GM23338 (cell line): Measurements from ENCODE around the gene CISH. TPM values are rescaled to one million over a fixed set of nuclear protein-coding genes. Genes with fewer than 3 reads are reported as not detected.

Experiments
- ATAC-seq: fragments of 200-7000 bp; cut with Tn5 transposase; 3 replicates; pipeline ENCODE4 v1.9.1; 2020
- DNase-seq: peaks from one replicate; pipeline ENCODE4 v3.0.0-alpha.2; 2015; ENCODE audit warnings: low spot score
- H2AFZ ChIP-seq: fragments of 200-600 bp; sonication (generic); 2 replicates; pipeline ENCODE4 v1.8.0; 2016; ENCODE audit warnings: antibody characterized with exemption, mild to moderate bottlenecking, moderate library complexity
- H3F3A ChIP-seq: fragments of 200-600 bp; sonication (generic); replicated peaks from 2 replicates; pipeline ENCODE4 v1.8.0; 2017; ENCODE audit warnings: antibody characterized with exemption, mixed run types, low read depth
- H3K27ac ChIP-seq: fragments of 200-600 bp; sonication (generic); 2 replicates; pipeline ENCODE4 v1.6.1; 2016; ENCODE audit warnings: low read depth
- H3K27me3 ChIP-seq: fragments of 200-600 bp; sonication (generic); 2 replicates; pipeline ENCODE4 v1.8.0; 2016; ENCODE audit warnings: mild to moderate bottlenecking, mixed run types, moderate library complexity; ENCODE audit not compliant: insufficient read depth
- H3K36me3 ChIP-seq: fragments of 200-600 bp; sonication (generic); 2 replicates; pipeline ENCODE4 v1.8.0; 2016; ENCODE audit warnings: mild to moderate bottlenecking; ENCODE audit not compliant: insufficient read depth
- H3K4me1 ChIP-seq: fragments of 200-600 bp; sonication (generic); 2 replicates; pipeline ENCODE4 v1.8.0; 2016; ENCODE audit warnings: mild to moderate bottlenecking, moderate library complexity; ENCODE audit not compliant: insufficient read depth
- H3K4me2 ChIP-seq: fragments of 200-600 bp; sonication (generic); 2 replicates; pipeline ENCODE4 v1.7.1; 2017; ENCODE audit warnings: mixed run types
- H3K4me3 ChIP-seq: fragments of 200-600 bp; sonication (generic); 2 replicates; pipeline ENCODE4 v1.6.1; 2016; ENCODE audit warnings: mixed run types
- H3K79me2 ChIP-seq: fragments of 200-600 bp; sonication (generic); replicated peaks from 2 replicates; pipeline ENCODE4 v1.8.0; 2017; ENCODE audit warnings: mild to moderate bottlenecking; ENCODE audit not compliant: insufficient read depth
- H3K9me2 ChIP-seq: fragments of 200-600 bp; sonication (generic); 2 replicates; pipeline ENCODE4 v1.8.0; 2017; ENCODE audit not compliant: insufficient read depth
- H4K20me1 ChIP-seq: fragments of 200-600 bp; sonication (generic); replicated peaks from 2 replicates; pipeline ENCODE4 v1.8.0; 2017; ENCODE audit warnings: mild to moderate bottlenecking; ENCODE audit not compliant: insufficient read depth
- H3K27ac Mint-ChIP-seq: 2 replicates; pipeline ENCODE4 v1.8.0; 2020; ENCODE audit warnings: inconsistent platforms, mild to moderate bottlenecking, moderate library complexity, mixed read lengths
- H3K27me3 Mint-ChIP-seq: 3 replicates; pipeline ENCODE4 v1.8.0; 2022; ENCODE audit warnings: low read depth, mild to moderate bottlenecking, moderate library complexity, mixed read lengths, inconsistent platforms; ENCODE audit not compliant: insufficient read depth, poor library complexity
- H3K36me3 Mint-ChIP-seq: 3 replicates; pipeline ENCODE4 v1.8.0; 2021; ENCODE audit warnings: low read depth, mild to moderate bottlenecking, inconsistent platforms, moderate library complexity, mixed read lengths
- H3K4me1 Mint-ChIP-seq: 3 replicates; pipeline ENCODE4 v1.8.0; 2020; ENCODE audit warnings: mild to moderate bottlenecking, inconsistent platforms, mixed read lengths
- H3K4me3 Mint-ChIP-seq: 3 replicates; pipeline ENCODE4 v1.8.0; 2021; ENCODE audit warnings: moderate library complexity, mild to moderate bottlenecking, inconsistent platforms, mixed read lengths
- H3K9me3 Mint-ChIP-seq: 3 replicates; pipeline ENCODE4 v1.8.0; 2020; ENCODE audit warnings: moderate library complexity, mild to moderate bottlenecking, inconsistent platforms, mixed read lengths
- CREB1 ChIP-seq: fragments of 250-450 bp; sonication (Bioruptor Pico); IDR thresholded peaks from 2 replicates; pipeline ENCODE4 v1.5.0; 2020; ENCODE audit warnings: low read depth, mild to moderate bottlenecking, moderate library complexity
- EZH2 ChIP-seq: fragments of 200-600 bp; sonication (generic); IDR thresholded peaks from one replicate; pipeline ENCODE4 v1.8.0; 2017; ENCODE audit warnings: antibody characterized with exemption, mild to moderate bottlenecking, low read depth; ENCODE audit not compliant: unreplicated experiment
- EZH2phosphoT487 ChIP-seq: fragments of 200-600 bp; sonication (generic); IDR thresholded peaks from one replicate; pipeline ENCODE4 v1.8.1; 2018; ENCODE audit warnings: antibody characterized with exemption; ENCODE audit not compliant: unreplicated experiment
- JUNB ChIP-seq: IDR thresholded peaks from one replicate; pipeline ENCODE4 v1.6.1; 2016; ENCODE audit warnings: antibody characterized with exemption; ENCODE audit not compliant: unreplicated experiment
- NANOG ChIP-seq: IDR thresholded peaks from 2 replicates; pipeline ENCODE4 v1.6.1; 2016; ENCODE audit warnings: antibody characterized with exemption, borderline replicate concordance
- POLR2AphosphoS5 ChIP-seq: IDR thresholded peaks from 2 replicates; pipeline ENCODE4 v1.6.1; 2016; ENCODE audit warnings: antibody characterized with exemption, low read depth
- STAT1 ChIP-seq: IDR thresholded peaks from one replicate; pipeline ENCODE4 v1.6.1; 2016; ENCODE audit warnings: antibody characterized with exemption; ENCODE audit not compliant: unreplicated experiment
- ZNF114 ChIP-seq: fragments of 250-450 bp; sonication (Bioruptor Pico); IDR thresholded peaks from 2 replicates; pipeline ENCODE4 v1.5.0; 2020; ENCODE audit warnings: mild to moderate bottlenecking, moderate library complexity
- ZNF331 ChIP-seq: fragments of 250-450 bp; sonication (Bioruptor Pico); IDR thresholded peaks from 2 replicates; pipeline ENCODE4 v1.5.0; 2020; ENCODE audit warnings: low read depth, mild to moderate bottlenecking, moderate library complexity
- polyA plus RNA-seq: library from polyadenylated mRNA; unstranded; fragments of >200 nt; fragmentation: Nextera tagmentation; extraction: Ambion mirVana; gene quantifications from 2 replicates; pipeline ENCODE4 v1.2.1, GENCODE V29; 2016
- total RNA-seq: library from RNA; depleted of rRNA; stranded (reverse); fragments of >200 nt; shearing (Covaris generic); gene quantifications from 2 replicates; pipeline ENCODE4 v1.2.3, GENCODE V29; 2014
- TF ChIP-seq, protein P1 (sequence below): IDR thresholded peaks from one replicate; pipeline ENCODE4 v1.6.1; 2018; ENCODE audit warnings: antibody characterized with exemption; ENCODE audit not compliant: unreplicated experiment
- TF ChIP-seq, protein P2 (sequence below), 2 experiments: fragments of 200-600 bp in 1 of 2; sonication (generic) in 1 of 2; conservative IDR thresholded peaks; 2 replicates each; pipeline versions ENCODE4 v1.5.1 to v1.6.1; 2016 to 2017; ENCODE audit warnings: antibody characterized with exemption in 2 of 2, low read depth in 2 of 2, mild to moderate bottlenecking in 2 of 2, moderate library complexity in 1 of 2
- TF ChIP-seq, protein P3 (sequence below): fragments of 250-450 bp; sonication (Bioruptor Pico); IDR thresholded peaks from 2 replicates; pipeline ENCODE4 v1.5.0; 2020; ENCODE audit warnings: mild to moderate bottlenecking, moderate library complexity
- TF ChIP-seq, protein P4 (sequence below): IDR thresholded peaks from 2 replicates; pipeline ENCODE4 v1.6.1; 2016; ENCODE audit warnings: antibody characterized with exemption

The CISH gene
- total and polyA plus RNA-seq, 2 experiments from 2014 or later: 2.1 to 3.6 TPM

DNA sequence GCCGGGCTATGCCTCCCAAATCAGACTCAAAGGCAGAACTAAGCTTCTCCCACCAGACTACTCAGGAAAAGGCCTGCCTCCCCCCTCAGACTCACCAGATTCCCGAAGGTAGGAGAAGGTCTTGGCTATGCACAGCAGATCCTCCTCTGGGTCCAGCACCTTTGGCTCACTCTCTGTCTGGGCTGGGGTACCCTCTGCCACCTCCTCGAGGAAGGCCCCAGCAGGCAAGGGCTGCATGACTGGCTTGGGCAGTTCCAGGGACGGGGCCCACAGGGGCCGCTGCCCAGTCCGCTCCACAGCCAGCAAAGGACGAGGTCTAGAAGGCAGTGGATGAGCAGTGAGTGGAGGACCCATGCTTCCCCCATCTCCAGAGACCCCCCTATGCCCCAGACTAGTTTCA, 3.3 kb downstream of the CISH start:
- Mint-ChIP-seq H3K9me3 (no peaks in the 10 kb centered on the region), H3K27ac (no peak overlapping the region), H3K4me3 (no peak overlapping the region), H3K27me3 (peaks cover 33% of the 10 kb centered on the region), H3K36me3 (no peaks in the 10 kb centered on the region), H3K4me1 (peaks cover 14% of the 10 kb centered on the region)
- Histone ChIP-seq H3K4me3 (no peak overlapping the region), H3K4me2 (no peak overlapping the region), H3F3A (0 out of 2 replicates have a peak, but pooled peaks cover 7% of the 10 kb centered on the region), H3K27me3 (peaks cover 23% of the 10 kb centered on the region), H3K79me2 (no peaks in the 10 kb centered on the region), H2AFZ (no peak overlapping the region), H3K27ac (no peak overlapping the region), H4K20me1 (no peaks in the 10 kb centered on the region; the same call in 1 of the 2 replicates), H3K36me3 (no peaks in the 10 kb centered on the region), H3K4me1 (peaks cover 8% of the 10 kb centered on the region; the same call in 1 of the 2 replicates), H3K9me2 (no peaks in the 10 kb centered on the region)
- no peak for DNase-seq
- no peak for ATAC-seq
- no peak for TF ChIP-seq EZH2
- TF ChIP-seq ZNF114: no peak
- TF ChIP-seq, protein P1, sequence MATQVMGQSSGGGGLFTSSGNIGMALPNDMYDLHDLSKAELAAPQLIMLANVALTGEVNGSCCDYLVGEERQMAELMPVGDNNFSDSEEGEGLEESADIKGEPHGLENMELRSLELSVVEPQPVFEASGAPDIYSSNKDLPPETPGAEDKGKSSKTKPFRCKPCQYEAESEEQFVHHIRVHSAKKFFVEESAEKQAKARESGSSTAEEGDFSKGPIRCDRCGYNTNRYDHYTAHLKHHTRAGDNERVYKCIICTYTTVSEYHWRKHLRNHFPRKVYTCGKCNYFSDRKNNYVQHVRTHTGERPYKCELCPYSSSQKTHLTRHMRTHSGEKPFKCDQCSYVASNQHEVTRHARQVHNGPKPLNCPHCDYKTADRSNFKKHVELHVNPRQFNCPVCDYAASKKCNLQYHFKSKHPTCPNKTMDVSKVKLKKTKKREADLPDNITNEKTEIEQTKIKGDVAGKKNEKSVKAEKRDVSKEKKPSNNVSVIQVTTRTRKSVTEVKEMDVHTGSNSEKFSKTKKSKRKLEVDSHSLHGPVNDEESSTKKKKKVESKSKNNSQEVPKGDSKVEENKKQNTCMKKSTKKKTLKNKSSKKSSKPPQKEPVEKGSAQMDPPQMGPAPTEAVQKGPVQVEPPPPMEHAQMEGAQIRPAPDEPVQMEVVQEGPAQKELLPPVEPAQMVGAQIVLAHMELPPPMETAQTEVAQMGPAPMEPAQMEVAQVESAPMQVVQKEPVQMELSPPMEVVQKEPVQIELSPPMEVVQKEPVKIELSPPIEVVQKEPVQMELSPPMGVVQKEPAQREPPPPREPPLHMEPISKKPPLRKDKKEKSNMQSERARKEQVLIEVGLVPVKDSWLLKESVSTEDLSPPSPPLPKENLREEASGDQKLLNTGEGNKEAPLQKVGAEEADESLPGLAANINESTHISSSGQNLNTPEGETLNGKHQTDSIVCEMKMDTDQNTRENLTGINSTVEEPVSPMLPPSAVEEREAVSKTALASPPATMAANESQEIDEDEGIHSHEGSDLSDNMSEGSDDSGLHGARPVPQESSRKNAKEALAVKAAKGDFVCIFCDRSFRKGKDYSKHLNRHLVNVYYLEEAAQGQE: no peak
- no peak for TF ChIP-seq POLR2AphosphoS5
- TF ChIP-seq, protein P2, sequence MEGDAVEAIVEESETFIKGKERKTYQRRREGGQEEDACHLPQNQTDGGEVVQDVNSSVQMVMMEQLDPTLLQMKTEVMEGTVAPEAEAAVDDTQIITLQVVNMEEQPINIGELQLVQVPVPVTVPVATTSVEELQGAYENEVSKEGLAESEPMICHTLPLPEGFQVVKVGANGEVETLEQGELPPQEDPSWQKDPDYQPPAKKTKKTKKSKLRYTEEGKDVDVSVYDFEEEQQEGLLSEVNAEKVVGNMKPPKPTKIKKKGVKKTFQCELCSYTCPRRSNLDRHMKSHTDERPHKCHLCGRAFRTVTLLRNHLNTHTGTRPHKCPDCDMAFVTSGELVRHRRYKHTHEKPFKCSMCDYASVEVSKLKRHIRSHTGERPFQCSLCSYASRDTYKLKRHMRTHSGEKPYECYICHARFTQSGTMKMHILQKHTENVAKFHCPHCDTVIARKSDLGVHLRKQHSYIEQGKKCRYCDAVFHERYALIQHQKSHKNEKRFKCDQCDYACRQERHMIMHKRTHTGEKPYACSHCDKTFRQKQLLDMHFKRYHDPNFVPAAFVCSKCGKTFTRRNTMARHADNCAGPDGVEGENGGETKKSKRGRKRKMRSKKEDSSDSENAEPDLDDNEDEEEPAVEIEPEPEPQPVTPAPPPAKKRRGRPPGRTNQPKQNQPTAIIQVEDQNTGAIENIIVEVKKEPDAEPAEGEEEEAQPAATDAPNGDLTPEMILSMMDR (conservative IDR thresholded peaks at IDR 0.05; ENCODE audit: low read depth in 2 of 2): no peak
- no peak for TF ChIP-seq STAT1
- TF ChIP-seq NANOG: no peak
- TF ChIP-seq, protein P3, sequence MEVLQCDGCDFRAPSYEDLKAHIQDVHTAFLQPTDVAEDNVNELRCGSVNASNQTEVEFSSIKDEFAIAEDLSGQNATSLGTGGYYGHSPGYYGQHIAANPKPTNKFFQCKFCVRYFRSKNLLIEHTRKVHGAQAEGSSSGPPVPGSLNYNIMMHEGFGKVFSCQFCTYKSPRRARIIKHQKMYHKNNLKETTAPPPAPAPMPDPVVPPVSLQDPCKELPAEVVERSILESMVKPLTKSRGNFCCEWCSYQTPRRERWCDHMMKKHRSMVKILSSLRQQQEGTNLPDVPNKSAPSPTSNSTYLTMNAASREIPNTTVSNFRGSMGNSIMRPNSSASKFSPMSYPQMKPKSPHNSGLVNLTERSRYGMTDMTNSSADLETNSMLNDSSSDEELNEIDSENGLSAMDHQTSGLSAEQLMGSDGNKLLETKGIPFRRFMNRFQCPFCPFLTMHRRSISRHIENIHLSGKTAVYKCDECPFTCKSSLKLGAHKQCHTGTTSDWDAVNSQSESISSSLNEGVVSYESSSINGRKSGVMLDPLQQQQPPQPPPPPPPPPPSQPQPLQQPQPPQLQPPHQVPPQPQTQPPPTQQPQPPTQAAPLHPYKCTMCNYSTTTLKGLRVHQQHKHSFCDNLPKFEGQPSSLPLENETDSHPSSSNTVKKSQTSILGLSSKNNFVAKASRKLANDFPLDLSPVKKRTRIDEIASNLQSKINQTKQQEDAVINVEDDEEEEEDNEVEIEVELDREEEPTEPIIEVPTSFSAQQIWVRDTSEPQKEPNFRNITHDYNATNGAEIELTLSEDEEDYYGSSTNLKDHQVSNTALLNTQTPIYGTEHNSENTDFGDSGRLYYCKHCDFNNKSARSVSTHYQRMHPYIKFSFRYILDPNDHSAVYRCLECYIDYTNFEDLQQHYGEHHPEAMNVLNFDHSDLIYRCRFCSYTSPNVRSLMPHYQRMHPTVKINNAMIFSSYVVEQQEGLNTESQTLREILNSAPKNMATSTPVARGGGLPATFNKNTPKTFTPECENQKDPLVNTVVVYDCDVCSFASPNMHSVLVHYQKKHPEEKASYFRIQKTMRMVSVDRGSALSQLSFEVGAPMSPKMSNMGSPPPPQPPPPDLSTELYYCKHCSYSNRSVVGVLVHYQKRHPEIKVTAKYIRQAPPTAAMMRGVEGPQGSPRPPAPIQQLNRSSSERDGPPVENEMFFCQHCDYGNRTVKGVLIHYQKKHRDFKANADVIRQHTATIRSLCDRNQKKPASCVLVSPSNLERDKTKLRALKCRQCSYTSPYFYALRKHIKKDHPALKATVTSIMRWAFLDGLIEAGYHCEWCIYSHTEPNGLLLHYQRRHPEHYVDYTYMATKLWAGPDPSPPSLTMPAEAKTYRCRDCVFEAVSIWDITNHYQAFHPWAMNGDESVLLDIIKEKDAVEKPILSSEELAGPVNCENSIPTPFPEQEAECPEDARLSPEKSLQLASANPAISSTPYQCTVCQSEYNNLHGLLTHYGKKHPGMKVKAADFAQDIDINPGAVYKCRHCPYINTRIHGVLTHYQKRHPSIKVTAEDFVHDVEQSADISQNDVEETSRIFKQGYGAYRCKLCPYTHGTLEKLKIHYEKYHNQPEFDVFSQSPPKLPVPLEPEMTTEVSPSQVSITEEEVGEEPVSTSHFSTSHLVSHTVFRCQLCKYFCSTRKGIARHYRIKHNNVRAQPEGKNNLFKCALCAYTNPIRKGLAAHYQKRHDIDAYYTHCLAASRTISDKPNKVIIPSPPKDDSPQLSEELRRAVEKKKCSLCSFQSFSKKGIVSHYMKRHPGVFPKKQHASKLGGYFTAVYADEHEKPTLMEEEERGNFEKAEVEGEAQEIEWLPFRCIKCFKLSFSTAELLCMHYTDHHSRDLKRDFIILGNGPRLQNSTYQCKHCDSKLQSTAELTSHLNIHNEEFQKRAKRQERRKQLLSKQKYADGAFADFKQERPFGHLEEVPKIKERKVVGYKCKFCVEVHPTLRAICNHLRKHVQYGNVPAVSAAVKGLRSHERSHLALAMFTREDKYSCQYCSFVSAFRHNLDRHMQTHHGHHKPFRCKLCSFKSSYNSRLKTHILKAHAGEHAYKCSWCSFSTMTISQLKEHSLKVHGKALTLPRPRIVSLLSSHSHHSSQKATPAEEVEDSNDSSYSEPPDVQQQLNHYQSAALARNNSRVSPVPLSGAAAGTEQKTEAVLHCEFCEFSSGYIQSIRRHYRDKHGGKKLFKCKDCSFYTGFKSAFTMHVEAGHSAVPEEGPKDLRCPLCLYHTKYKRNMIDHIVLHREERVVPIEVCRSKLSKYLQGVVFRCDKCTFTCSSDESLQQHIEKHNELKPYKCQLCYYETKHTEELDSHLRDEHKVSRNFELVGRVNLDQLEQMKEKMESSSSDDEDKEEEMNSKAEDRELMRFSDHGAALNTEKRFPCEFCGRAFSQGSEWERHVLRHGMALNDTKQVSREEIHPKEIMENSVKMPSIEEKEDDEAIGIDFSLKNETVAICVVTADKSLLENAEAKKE (CRISPR knock-in tag): no peak
- TF ChIP-seq ZNF331 (CRISPR knock-in tag): no peak
- no peak for TF ChIP-seq CREB1 (CRISPR knock-in tag)
- TF ChIP-seq JUNB: no peak
- TF ChIP-seq, protein P4, sequence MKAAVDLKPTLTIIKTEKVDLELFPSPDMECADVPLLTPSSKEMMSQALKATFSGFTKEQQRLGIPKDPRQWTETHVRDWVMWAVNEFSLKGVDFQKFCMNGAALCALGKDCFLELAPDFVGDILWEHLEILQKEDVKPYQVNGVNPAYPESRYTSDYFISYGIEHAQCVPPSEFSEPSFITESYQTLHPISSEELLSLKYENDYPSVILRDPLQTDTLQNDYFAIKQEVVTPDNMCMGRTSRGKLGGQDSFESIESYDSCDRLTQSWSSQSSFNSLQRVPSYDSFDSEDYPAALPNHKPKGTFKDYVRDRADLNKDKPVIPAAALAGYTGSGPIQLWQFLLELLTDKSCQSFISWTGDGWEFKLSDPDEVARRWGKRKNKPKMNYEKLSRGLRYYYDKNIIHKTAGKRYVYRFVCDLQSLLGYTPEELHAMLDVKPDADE: no peak
- TF ChIP-seq EZH2phosphoT487: no peak
